Measurements from ENCODE around the gene TXNRD2.
"Not testable (repeated sequence)": the region's sequence is repeated elsewhere in the genome, so short reads cannot be mapped to it uniquely, and the experiment has no call there.

Gene TXNRD2

DNA sequence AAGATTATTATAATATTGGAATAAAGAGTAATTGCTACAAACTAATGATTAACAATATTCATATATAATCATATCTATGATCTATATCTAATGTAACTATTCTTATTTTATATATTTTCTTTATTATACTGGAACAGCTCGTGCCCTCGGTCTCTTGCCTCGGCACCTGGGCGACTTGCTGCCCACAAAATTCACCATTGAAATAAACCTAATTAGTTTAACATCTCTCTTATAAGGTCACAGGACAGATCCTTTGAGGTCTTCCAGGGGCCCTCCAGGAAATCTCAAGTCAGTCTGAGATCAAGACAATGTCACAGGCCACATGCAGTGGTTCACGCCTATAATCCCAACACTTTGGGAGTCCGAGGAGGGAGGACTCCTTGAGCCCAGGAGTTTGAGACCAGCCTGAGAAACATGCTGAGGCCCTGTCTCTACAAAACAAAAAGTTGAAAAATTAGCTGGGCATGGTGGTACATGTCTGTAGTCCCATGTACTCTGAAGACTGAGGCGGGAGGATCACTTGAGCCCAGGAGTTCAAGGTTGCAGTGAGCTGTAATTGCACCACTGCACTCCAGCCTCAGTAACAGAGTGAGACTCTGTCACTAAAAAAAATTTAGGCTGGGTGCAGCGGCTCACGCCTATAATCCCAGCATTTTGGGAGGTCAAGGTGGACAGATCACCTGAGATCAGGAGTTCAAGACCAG is 6.6 kb upstream of the TXNRD2 start:
- H3K27me3 ChIP-seq (ENCODE audit: control insufficient read depth, insufficient read depth, low read length), result no peaks in the 10 kb centered on the region
- no peak overlapping the region for H3K4me3 ChIP-seq (ENCODE audit: low read depth, low read length)
- no peaks in the 10 kb centered on the region for H3K36me3 ChIP-seq (ENCODE audit: control insufficient read depth, insufficient read depth, low read length)
- H3K4me1 ChIP-seq (ENCODE audit: control insufficient read depth, insufficient read depth, low read length), result no peaks in the 10 kb centered on the region
- no peaks in the 10 kb centered on the region for H3K9me3 ChIP-seq (ENCODE audit: control insufficient read depth, insufficient read depth, low read length)
- no peak overlapping the region for H3K9ac ChIP-seq (ENCODE audit: low read depth, low read length)

DNA sequence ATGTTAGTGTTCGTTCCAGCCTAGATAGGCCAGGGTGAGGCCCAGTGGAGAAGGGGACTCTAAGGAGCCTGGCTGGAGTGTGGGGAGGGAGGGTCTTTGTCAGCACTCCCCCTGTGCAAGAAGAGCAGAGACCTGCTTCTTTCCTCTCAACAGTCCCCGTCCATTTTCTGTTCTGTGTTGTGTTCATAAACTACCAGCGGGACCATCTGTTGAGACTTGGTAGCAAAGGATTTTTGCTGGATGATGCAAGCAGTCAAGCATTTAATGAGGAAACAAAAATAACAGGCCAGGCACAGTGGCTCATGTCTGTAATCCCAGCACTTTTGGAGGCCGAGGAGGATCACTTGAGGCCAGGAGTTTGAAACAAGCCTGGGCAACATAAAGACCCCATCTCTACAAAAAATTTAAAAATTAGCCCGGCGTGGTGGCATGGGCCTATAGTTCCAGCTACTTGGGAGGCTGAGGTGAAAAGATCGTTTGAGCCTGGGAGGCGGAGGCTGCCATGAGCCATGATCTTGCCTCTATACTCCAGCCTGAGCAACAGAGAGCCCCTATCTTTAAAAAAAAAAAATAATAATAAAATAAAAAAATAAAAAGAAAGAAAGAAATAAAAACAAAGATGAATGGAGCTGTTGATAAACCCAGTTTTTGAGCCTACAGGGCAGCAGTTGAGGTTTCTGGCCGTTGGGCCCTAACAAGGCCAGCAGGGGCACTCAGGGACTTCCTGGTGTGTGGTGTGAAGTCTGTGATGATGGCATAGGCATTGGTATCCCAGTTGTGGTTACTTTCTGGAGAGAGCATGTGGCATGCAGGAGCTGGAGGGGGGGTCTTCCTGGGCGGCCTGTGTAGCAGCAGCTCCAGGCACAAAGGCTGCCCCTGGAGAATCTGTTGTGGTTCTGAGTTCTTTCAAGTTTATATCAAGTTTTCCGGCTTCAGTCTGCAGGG is 1.7 kb upstream of the TXNRD2 start:
- Histone ChIP-seq H3K4me3 (ENCODE audit: low read depth, low read length) (peak overlapping the region; percentile 69), H3K36me3 (ENCODE audit: control insufficient read depth, insufficient read depth, low read length) (no peaks in the 10 kb centered on the region), H3K9ac (ENCODE audit: low read depth, low read length) (no peak overlapping the region), H3K27me3 (ENCODE audit: control insufficient read depth, insufficient read depth, low read length) (no peaks in the 10 kb centered on the region), H3K4me1 (ENCODE audit: control insufficient read depth, insufficient read depth, low read length) (peaks cover 6% of the 10 kb centered on the region), H3K9me3 (ENCODE audit: control insufficient read depth, insufficient read depth, low read length) (no peaks in the 10 kb centered on the region)

DNA sequence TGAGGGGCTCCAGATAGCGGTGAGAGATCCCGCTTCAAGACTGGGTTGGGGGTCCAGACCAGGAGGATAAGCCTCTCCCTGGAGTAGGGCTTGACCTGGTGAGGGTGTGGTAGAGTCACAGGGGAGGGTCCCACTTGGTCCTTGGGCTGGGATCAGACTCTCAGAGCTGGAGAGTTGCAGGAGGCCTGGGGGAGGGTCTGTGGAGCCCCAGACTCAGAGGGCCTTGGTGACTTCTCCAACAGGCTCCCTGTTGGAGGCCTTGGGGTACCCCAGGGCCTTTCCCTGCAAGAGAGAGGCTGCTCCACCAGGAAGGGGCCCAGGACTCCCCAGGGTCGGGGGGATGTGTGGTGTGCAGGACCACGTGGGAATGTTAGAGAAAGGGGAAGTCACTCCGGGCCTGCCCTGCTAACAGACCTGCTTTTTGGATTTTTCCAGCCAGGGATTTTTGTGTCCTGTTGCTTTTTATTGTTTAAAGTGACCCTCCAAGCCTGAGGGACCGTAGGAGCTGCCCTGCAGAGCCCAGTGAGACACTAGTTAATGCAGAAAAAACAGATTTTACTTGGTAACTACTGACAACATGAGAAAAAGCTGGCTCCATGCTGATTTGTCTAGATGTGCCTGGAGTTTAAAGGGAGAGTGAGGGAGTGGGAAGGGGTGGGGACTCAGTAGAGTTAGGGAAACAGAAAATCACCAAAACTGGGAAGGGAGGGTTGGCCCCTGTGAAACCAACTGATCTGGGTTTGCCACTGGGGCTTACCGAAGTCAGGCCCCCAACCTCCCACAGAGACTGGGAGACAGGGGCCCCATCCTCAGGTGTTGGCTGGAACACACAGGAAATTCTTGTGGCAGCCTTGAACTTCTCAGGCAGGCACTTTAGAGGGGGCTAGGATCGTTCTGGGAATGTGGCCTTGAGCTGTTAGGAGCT is 801 bp upstream of the TXNRD2 start:
- Histone ChIP-seq H3K27me3 (ENCODE audit: control insufficient read depth, insufficient read depth, low read length) (no peaks in the 10 kb centered on the region), H3K36me3 (ENCODE audit: control insufficient read depth, insufficient read depth, low read length) (no peaks in the 10 kb centered on the region), H3K9ac (ENCODE audit: low read depth, low read length) (peak overlapping the region; percentile 71), H3K4me3 (ENCODE audit: low read depth, low read length) (peak overlapping the region; percentile 69), H3K4me1 (ENCODE audit: control insufficient read depth, insufficient read depth, low read length) (peaks cover 6% of the 10 kb centered on the region), H3K9me3 (ENCODE audit: control insufficient read depth, insufficient read depth, low read length) (no peaks in the 10 kb centered on the region)

DNA sequence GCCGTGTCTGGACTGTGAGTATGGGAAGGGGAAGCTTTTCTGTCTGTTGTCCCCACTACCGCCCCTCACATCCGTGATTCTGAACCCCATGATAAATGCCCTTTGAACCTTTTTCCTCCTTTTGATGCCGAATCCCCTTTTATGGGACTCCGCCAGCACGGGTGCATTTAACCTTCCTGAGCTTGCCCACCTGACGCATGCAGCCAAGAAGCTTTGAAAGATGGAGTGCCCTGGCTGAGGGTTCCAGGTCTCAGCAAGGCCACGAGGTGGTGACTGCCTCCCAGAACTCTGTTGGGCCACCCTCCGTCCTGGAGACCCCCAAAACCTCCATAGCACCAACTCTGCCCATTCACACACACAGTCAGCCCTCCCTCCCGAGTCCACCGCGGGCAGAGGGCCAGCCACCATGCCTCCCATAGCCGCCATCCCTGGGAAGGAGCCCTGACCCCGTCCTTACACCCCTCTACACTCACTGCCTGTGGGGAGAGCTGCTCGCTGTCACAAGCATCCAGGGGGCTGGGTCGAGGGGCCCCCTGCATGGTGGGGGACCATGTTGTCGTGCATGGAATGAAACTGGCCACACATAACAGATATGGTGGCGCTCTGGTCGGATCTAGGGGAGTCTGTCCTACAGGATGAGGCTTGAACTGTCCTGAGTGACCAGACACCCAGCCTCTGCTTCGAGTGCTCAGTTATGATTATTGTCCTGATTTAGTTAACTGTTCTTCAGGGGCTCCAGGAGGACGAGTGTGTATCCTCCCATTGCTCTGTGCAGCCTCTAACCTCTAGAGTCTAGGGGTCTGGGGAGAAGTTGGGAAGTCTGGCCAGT is 868 bp downstream of the TXNRD2 start:
- Histone ChIP-seq H3K4me1 (ENCODE audit: control insufficient read depth, insufficient read depth, low read length) (peaks cover 6% of the 10 kb centered on the region), H3K4me3 (ENCODE audit: low read depth, low read length) (peak overlapping the region; percentile 67), H3K9ac (ENCODE audit: low read depth, low read length) (peak overlapping the region; percentile 79), H3K36me3 (ENCODE audit: control insufficient read depth, insufficient read depth, low read length) (no peaks in the 10 kb centered on the region), H3K27me3 (ENCODE audit: control insufficient read depth, insufficient read depth, low read length) (no peaks in the 10 kb centered on the region), H3K9me3 (ENCODE audit: control insufficient read depth, insufficient read depth, low read length) (no peaks in the 10 kb centered on the region)

DNA sequence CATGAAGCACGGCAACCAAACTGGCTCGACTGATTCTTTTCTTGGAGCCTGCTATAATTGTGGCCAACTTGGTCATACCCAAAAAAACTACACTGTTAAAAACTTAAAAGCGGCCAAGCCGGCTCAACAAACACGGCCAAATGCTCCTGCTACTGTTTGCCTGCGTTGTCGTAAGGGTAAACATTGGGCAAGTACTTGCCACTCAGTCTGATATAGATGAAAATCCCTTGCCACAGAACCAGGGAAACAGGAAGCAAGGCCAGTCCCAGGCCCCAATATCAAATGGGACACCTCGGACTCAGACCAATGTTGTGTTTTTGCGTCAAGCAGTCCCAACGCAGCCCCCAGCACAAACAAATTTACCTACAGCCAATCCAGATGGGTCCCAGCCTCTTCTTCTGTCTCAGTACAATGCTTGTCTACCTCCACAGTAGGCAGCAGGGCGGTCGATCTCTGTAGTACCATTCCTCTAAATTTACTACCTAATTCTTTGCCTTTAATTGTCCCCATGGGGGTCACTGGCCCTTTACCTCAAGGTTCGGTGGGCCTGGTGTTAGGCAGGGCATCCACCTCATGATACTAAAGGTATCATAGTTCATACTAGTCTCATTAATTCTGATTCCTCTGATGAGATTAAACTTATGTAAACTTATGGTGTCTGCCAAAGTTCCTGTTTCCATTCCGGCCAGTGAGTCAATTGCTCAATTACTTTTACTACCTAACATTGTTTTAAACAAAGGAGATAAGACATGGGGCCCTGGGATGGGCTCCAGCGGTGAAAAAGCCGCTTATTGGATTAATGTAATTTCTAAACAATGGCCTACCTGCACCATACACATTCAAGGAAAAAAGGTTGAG is 3.8 kb downstream of the TXNRD2 start:
- peaks cover 4% of the 10 kb centered on the region for H3K4me1 ChIP-seq (ENCODE audit: control insufficient read depth, insufficient read depth, low read length)
- H3K27me3 ChIP-seq (ENCODE audit: control insufficient read depth, insufficient read depth, low read length), result no peaks in the 10 kb centered on the region
- H3K9me3 ChIP-seq (ENCODE audit: control insufficient read depth, insufficient read depth, low read length), result no peaks in the 10 kb centered on the region
- H3K4me3 ChIP-seq (ENCODE audit: low read depth, low read length), result no peak overlapping the region
- H3K36me3 ChIP-seq (ENCODE audit: control insufficient read depth, insufficient read depth, low read length), result no peaks in the 10 kb centered on the region
- H3K9ac ChIP-seq (ENCODE audit: low read depth, low read length), result no peak overlapping the region

DNA sequence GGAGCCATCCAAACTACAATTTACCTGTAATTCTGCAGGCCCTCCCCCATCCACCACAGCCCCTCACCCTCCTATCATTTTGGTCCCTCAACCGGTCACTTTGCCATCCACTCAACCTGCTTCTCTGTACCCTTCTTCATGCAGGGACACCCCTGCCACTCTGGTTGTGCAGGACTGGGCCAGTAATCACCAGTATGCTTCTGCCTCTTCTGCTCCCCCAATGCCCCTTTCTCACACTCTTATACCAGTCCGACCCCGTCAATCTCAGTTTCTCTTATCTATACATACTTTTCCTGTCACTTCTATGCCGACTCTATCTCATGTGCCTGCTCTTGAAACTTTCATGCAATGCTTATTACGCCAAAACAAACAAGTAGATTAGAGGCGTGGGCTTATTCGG is 5.1 kb downstream of the TXNRD2 start:
- Histone ChIP-seq H3K4me3 (ENCODE audit: low read depth, low read length) (no peak overlapping the region), H3K4me1 (ENCODE audit: control insufficient read depth, insufficient read depth, low read length) (no peaks in the 10 kb centered on the region), H3K9me3 (ENCODE audit: control insufficient read depth, insufficient read depth, low read length) (no peaks in the 10 kb centered on the region), H3K27me3 (ENCODE audit: control insufficient read depth, insufficient read depth, low read length) (no peaks in the 10 kb centered on the region), H3K36me3 (ENCODE audit: control insufficient read depth, insufficient read depth, low read length) (no peaks in the 10 kb centered on the region), H3K9ac (ENCODE audit: low read depth, low read length) (no peak overlapping the region)

DNA sequence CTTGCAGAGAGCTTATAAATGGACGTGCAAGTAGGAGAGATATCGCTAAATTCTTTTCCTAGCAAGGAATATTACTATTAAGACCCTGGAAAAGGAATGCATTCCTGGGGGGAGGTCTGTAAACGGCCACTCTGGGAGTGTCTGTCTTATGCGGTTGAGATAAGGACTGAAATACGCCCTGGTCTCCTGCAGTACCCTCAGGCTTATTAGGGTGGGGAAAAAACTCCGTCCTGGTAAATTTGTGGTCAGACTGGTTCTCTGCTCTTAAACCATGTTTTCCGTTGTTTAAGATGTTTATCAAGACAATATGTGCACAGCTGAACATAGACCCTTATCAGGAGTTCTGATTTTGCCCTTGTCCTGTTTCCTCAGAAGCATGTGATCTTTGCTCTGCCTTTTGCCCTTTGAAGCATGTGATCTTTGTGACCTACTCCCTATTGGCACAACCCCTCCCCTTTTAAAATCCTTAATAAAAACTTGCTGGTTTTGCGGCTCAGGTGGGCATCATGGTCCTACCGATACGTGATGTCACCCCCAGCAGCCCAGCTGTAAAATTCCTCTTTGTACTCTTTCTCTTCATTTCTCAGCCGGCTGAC is 6.4 kb downstream of the TXNRD2 start:
- not testable (repeated sequence) for H3K4me1 ChIP-seq (ENCODE audit: control insufficient read depth, insufficient read depth, low read length); H3K4me3 ChIP-seq (ENCODE audit: low read depth, low read length); H3K27me3 ChIP-seq (ENCODE audit: control insufficient read depth, insufficient read depth, low read length); H3K9me3 ChIP-seq (ENCODE audit: control insufficient read depth, insufficient read depth, low read length); H3K9ac ChIP-seq (ENCODE audit: low read depth, low read length); H3K36me3 ChIP-seq (ENCODE audit: control insufficient read depth, insufficient read depth, low read length)

DNA sequence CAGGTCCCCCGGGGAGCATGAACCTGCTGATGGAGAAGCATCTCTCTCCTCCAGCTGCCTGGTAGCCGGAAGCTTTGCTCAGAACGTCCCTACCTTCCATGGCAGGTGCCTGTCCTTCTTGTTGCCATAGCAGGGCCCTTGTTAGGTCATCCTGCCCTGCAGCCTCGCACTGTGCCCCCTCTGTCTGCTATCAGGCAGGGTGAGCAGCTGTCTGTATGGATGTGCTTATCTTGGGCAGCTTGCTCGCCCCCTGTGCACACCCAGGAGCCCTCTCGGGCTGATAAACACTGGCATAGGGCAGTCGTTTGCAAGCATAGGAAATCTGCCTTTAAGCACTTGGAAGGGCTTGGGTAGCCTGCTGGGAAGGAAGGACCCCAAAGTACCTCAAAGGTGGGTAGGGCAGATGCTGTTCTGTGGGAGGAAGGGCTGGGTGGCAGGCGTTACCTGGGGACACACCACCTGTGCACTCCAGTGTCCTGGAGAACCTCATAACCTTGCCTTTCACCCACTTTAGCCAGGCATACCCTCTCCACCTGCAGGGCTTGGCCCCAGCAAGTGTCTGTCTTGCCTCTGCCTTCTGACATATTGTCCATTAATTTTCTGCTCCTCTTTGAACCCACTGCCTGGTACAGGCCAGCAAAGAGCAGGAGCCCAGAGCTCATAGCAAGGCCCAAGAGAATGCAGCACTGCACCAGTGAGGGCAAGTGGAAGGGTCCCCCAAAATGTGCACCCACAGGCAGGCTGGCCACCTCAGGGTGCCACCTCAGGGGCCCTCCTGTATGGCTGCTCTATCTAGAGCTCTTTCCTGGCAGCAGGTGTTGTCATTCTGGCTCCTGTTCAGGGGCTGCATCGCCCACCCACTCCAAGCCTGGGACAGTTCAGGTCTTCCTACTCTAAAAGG is 8.0 kb downstream of the TXNRD2 start:
- no peaks in the 10 kb centered on the region for H3K36me3 ChIP-seq (ENCODE audit: control insufficient read depth, insufficient read depth, low read length)
- H3K27me3 ChIP-seq (ENCODE audit: control insufficient read depth, insufficient read depth, low read length), result no peaks in the 10 kb centered on the region
- H3K9me3 ChIP-seq (ENCODE audit: control insufficient read depth, insufficient read depth, low read length), result no peaks in the 10 kb centered on the region
- no peaks in the 10 kb centered on the region for H3K4me1 ChIP-seq (ENCODE audit: control insufficient read depth, insufficient read depth, low read length)
- no peak overlapping the region for H3K9ac ChIP-seq (ENCODE audit: low read depth, low read length)
- H3K4me3 ChIP-seq (ENCODE audit: low read depth, low read length), result no peak overlapping the region

DNA sequence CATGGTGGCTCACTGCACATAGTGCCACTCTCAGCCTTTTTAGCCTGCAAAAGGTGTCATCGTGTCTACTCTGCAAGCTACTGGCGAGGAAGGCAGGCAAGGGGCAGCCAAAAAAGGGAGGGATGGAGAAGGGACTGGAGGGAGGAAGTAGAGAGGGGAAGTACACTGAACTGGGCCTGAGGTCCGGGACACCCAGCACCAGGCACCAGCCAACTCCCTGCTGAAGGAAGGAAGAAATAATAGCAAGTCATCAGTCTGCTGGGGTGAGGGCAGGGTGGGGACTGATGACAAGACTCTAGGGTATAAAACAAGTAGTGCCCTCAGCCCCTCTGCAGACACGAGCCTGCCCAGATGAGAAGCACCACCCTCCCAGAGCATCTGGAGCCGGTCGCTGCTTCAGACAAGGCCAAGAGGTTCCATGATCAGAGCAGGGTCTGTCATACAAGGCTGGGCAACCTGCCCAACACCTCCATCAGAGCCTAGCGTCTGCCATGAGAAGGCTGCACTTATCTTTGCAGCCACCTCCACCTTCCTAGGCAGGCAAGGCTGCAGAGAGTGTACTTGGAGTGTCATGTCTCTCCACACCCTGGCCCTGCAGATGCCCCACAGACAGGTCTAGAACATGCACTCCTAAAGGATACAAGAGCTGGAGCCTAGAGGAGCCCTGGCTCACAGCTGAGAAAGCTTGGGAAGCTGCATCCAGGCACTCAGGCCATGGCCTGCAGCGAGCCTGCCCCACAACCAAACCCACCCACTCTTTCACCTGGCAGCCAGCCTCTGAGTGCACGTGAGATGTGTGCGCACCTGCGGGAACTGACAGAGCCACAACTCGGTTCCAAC is 9.0 kb downstream of the TXNRD2 start:
- Histone ChIP-seq H3K27me3 (ENCODE audit: control insufficient read depth, insufficient read depth, low read length) (no peaks in the 10 kb centered on the region), H3K9me3 (ENCODE audit: control insufficient read depth, insufficient read depth, low read length) (no peaks in the 10 kb centered on the region), H3K9ac (ENCODE audit: low read depth, low read length) (no peak overlapping the region), H3K4me3 (ENCODE audit: low read depth, low read length) (no peak overlapping the region), H3K4me1 (ENCODE audit: control insufficient read depth, insufficient read depth, low read length) (no peaks in the 10 kb centered on the region), H3K36me3 (ENCODE audit: control insufficient read depth, insufficient read depth, low read length) (no peaks in the 10 kb centered on the region)

Measured in iPS-15b (cell line).